ENCODE results near the gene ASXL2.

The ASXL2 gene

DNA sequence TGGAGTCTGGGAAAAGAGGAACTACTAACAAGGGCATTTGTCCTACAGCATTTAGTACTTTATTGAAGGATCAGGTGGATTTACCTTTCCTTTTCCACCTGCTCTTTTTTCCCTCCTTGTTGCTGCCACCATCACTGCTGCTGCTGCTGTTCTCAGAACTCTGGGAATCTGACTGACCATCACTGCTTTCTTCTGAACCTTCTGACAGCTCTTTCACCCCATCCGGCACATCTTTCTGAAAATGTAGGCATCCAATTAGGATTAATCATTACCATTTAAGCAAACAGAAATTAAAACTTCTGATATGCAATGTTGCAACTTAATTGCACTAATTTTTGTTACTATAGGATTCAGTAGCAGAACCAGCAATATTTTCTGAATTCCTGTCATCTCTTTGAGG lies 79.0 kb downstream of the ASXL2 start:
- Histone ChIP-seq H3K36me3 (replicated peaks; ENCODE audit: low read depth, low read length) (peaks cover 34% of the 10 kb centered on the region), H3K27me3 (ENCODE audit: low read depth, low read length) (no peaks in the 10 kb centered on the region), H3K4me1 (ENCODE audit: low read length) (peaks cover 15% of the 10 kb centered on the region), H3K27ac (ENCODE audit: low read length) (no peak overlapping the region), H3K4me2 (ENCODE audit: low read length) (no peak overlapping the region), H3K79me2 (ENCODE audit: low read length) (no peaks in the 10 kb centered on the region), H4K20me1 (ENCODE audit: insufficient read depth, low read length) (no peaks in the 10 kb centered on the region), H3K9ac (ENCODE audit: low read length) (no peak overlapping the region), H3K4me3 (ENCODE audit: low read length) (no peak overlapping the region), H2AFZ (ENCODE audit: low read depth, low read length) (no peak overlapping the region), H3K9me3 (ENCODE audit: insufficient read depth, low read length) (no peaks in the 10 kb centered on the region)
- TF ChIP-seq, protein P1, sequence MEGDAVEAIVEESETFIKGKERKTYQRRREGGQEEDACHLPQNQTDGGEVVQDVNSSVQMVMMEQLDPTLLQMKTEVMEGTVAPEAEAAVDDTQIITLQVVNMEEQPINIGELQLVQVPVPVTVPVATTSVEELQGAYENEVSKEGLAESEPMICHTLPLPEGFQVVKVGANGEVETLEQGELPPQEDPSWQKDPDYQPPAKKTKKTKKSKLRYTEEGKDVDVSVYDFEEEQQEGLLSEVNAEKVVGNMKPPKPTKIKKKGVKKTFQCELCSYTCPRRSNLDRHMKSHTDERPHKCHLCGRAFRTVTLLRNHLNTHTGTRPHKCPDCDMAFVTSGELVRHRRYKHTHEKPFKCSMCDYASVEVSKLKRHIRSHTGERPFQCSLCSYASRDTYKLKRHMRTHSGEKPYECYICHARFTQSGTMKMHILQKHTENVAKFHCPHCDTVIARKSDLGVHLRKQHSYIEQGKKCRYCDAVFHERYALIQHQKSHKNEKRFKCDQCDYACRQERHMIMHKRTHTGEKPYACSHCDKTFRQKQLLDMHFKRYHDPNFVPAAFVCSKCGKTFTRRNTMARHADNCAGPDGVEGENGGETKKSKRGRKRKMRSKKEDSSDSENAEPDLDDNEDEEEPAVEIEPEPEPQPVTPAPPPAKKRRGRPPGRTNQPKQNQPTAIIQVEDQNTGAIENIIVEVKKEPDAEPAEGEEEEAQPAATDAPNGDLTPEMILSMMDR (IDR thresholded peaks at IDR 0.05; ENCODE audit: low read depth, low read length): no peak
- no peak for TF ChIP-seq EZH2phosphoT487 (IDR thresholded peaks at IDR 0.05; ENCODE audit: low read depth)

DNA sequence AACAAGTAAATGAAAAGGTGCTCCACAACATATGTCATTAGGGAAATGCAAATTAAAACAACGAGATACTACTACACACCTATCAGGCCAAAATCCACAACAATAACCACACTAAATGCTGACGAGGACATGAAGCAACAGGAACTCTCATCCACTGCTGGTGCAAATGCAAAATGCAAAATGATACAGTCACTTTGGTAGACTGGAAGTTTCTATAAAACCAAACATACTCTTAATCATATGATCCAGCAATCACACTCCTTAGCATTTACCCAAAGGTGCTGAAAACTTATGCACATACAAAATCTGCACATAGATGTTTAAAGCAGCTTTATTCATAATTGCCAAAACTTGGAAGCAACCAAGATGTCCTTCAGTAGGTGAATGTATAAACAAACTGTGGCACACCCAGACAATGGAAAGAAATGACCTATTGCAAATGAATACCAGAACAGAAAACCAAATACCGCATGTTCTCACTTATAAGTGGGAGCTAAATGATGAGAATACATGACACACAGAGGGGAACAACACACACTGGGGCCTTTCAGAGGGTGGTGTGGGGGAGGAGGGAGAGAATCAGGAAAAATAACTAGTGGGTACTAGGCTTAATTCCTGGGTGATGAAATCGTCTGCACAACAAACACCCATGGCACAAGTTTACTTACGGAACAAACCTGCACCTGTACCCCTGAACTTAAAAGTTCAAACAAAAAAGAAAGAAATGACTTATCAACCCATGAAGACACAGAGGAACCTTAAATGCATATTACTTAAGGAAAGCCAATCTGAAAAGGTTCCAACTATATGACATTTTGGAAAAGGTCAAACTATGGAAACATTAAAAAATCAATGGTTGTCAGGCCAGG lies 80.4 kb downstream of the ASXL2 start:
- no peaks in the 10 kb centered on the region for H3K9me3 ChIP-seq (ENCODE audit: insufficient read depth, low read length)
- no peak overlapping the region for H3K27ac ChIP-seq (ENCODE audit: low read length)
- H3K9ac ChIP-seq (ENCODE audit: low read length): no peak overlapping the region
- peaks cover 22% of the 10 kb centered on the region for H3K36me3 ChIP-seq (replicated peaks; ENCODE audit: low read depth, low read length)
- no peaks in the 10 kb centered on the region for H4K20me1 ChIP-seq (ENCODE audit: insufficient read depth, low read length)
- H3K4me1 ChIP-seq (ENCODE audit: low read length): peaks cover 26% of the 10 kb centered on the region
- H3K4me3 ChIP-seq (ENCODE audit: low read length): no peak overlapping the region
- no peak for TF ChIP-seq EZH2phosphoT487 (IDR thresholded peaks at IDR 0.05; ENCODE audit: low read depth)
- TF ChIP-seq, protein P1 (IDR thresholded peaks at IDR 0.05; ENCODE audit: low read depth, low read length): no peak
- H3K4me2 ChIP-seq (ENCODE audit: low read length): no peak overlapping the region
- H3K27me3 ChIP-seq (ENCODE audit: low read depth, low read length): no peaks in the 10 kb centered on the region
- H2AFZ ChIP-seq (ENCODE audit: low read depth, low read length): no peak overlapping the region
- no peaks in the 10 kb centered on the region for H3K79me2 ChIP-seq (ENCODE audit: low read length)

DNA sequence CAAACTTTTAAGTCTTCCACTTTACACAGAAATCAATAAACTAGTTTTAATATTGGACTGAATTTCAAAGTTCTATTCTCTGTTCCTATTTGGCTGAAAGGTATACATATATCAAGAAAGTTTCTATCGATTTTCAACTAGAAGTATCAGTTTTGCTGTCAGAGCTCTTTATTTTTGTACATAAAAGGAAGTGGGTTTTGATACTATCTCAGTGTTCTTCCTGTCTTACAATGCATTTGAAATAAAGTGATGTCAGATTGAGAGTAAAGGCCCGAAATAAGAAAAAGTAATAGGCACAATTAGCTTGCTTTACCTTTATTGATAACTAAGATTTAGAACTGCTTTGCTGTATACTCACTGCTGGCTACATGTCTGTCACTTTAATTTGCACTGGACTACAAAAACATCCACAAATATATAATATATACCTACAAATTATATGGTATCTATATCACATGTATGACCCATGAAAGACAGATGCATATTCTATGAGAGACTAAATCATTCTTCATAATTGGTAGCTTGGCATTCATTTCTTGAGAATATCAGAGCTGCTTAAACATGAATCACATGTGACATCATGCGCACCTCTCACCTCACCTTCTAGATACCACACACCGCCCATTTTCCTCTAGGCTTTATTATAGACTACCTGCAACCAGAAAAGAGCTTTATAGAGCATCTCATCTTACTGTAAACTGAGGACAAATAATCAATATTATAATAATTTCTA lies 83.6 kb downstream of the ASXL2 start:
- H3K9me3 ChIP-seq (ENCODE audit: insufficient read depth, low read length): no peaks in the 10 kb centered on the region
- TF ChIP-seq, protein P1 (IDR thresholded peaks at IDR 0.05; ENCODE audit: low read depth, low read length): no peak
- no peak for TF ChIP-seq EZH2phosphoT487 (IDR thresholded peaks at IDR 0.05; ENCODE audit: low read depth)
- H3K79me2 ChIP-seq (ENCODE audit: low read length): no peaks in the 10 kb centered on the region
- no peaks in the 10 kb centered on the region for H3K27me3 ChIP-seq (ENCODE audit: low read depth, low read length)
- peak overlapping the region; percentile 30 for H3K4me3 ChIP-seq (ENCODE audit: low read length)
- peak overlapping the region; percentile 28; the same call in 1 of the 2 replicates for H3K9ac ChIP-seq (ENCODE audit: low read length)
- H3K4me1 ChIP-seq (ENCODE audit: low read length): peaks cover 36% of the 10 kb centered on the region
- H4K20me1 ChIP-seq (ENCODE audit: insufficient read depth, low read length): no peaks in the 10 kb centered on the region
- H3K27ac ChIP-seq (ENCODE audit: low read length): peak overlapping the region; percentile 75
- peak overlapping the region; percentile 53 for H3K4me2 ChIP-seq (ENCODE audit: low read length)
- H2AFZ ChIP-seq (ENCODE audit: low read depth, low read length): no peak overlapping the region
- H3K36me3 ChIP-seq (replicated peaks; ENCODE audit: low read depth, low read length): peaks cover 18% of the 10 kb centered on the region
